Keratinocyte (primary cell): ENCODE results near the gene SLC2A5.

Experiments used
- EZH2 ChIP-seq: IDR thresholded peaks from one replicate; pipeline ENCODE4 v1.6.1; 2012; ENCODE audit warnings: inconsistent platforms, mild to moderate bottlenecking, low read length, moderate library complexity
- TF ChIP-seq, protein P1 (sequence below), 3 experiments: IDR thresholded peaks in 1 of 3; conservative IDR thresholded peaks in 1 of 3; optimal IDR thresholded peaks in 1 of 3; 2 replicates in 2 of 3; 3 replicates in 1 of 3; pipeline versions ENCODE3 to v1.5.1; 2011; ENCODE audit warnings: low read length in 3 of 3, mild to moderate bottlenecking in 3 of 3, moderate library complexity in 2 of 3, control low read depth in 1 of 3, inconsistent platforms in 1 of 3; ENCODE audit not compliant: insufficient read depth in 2 of 3; ENCODE audit errors: extremely low read depth in 1 of 3

DNA sequence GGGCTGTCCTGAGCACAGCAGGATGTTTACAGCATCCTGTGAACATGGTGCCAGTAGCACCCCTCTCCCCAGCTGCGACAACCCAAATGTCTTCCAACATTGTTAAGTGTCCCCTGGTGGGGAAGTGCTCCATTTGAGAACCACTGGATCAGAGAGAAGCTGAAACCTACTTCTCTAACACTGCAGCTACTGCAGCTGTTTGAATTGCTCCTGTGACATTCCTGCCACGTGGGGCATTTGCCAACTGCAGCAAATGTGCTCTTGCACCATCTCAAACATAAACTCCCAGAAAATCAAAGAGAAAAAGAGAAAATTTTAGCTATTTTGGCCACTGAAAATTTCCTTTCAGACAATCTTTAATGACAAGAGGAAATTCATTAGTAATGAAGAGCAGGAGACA, 11.0 kb downstream of the SLC2A5 start:
- TF ChIP-seq, protein P1, sequence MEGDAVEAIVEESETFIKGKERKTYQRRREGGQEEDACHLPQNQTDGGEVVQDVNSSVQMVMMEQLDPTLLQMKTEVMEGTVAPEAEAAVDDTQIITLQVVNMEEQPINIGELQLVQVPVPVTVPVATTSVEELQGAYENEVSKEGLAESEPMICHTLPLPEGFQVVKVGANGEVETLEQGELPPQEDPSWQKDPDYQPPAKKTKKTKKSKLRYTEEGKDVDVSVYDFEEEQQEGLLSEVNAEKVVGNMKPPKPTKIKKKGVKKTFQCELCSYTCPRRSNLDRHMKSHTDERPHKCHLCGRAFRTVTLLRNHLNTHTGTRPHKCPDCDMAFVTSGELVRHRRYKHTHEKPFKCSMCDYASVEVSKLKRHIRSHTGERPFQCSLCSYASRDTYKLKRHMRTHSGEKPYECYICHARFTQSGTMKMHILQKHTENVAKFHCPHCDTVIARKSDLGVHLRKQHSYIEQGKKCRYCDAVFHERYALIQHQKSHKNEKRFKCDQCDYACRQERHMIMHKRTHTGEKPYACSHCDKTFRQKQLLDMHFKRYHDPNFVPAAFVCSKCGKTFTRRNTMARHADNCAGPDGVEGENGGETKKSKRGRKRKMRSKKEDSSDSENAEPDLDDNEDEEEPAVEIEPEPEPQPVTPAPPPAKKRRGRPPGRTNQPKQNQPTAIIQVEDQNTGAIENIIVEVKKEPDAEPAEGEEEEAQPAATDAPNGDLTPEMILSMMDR (optimal IDR thresholded peaks at IDR 0.05 in 1 of 3, IDR thresholded peaks at IDR 0.05 in 1 of 3, conservative IDR thresholded peaks at IDR 0.05 in 1 of 3; ENCODE audit: extremely low read depth in 1 of 3, insufficient read depth in 2 of 3, low read length in 3 of 3) = peak in 2 of 3 experiments; percentile 10 to 29
- TF ChIP-seq EZH2 = no peak
